HS-5 (cell line): ENCODE measurements around the gene RBM34.
"Not testable (repeated sequence)": the region's sequence is repeated elsewhere in the genome, so short reads cannot be mapped to it uniquely, and the experiment has no call there.

Source experiments
- DNase-seq: peaks from one replicate; pipeline ENCODE4 v3.0.0-alpha.2; 2012; ENCODE audit warnings: low read depth

Gene RBM34

DNA sequence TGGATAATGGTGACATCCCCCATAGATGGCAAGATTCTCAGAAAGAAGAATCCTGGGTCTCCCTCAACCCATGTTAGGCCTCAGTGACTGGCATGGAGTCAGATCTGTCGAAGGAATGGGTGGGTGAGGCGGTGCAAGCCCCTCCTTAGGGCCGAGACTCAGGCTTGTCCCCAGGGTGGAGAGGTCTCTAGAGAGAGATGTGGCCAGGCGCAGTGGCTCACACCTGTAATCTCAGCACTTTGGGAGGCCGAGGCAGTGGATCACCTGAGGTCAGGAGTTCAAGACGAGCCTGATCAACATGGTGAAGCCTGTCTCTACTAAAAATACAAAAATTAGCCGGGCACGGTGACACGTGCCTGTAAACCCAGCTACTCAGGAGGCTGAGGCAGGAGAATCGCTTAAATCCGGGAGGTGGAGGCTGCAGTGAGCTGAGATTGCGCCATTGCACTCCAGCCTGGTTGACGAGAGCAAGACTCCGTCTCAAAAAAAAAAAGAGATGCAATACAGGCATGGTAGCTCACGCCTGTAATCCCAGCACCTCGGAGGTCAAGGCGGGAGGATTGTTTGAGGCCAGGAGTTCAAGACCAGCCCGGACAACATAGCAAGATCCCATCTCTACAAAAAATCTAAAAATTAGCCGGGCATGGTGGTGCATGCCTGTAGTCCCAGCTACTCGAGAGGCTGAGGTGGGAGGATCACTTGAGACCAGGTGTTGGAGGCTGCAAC, 69.6 kb downstream of the RBM34 start:
- DNase-seq = not testable (repeated sequence)

- no peak for DNase-seq
Observed at GRCh38 chr1:235090406-235091069, 70.5 kb downstream of the RBM34 start.

GRCh38 chr1:235088907-235089306, 72.1 kb downstream of the RBM34 start:
- DNase-seq = no peak

GRCh38 chr1:235088430-235088829, 72.6 kb downstream of the RBM34 start:
- DNase-seq = no peak

DNA sequence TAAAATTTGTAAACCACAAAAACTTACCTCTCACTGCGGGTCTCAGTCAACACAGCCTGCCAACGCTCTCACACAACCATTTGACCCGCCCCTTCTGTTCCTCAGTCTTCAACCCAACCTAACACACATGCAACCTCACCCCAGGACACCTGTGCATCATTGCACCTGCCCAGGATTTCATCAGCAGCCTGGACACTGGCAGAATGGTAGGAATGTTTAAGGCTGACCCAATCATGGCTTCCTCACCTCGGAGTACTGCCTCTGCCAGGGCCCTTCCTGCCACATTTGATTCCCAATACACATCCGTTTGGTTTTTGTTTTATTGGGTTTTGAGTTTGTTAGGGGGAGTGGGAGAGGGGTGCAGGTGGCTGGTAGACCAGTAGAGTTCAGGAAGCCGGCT, 73.1 kb downstream of the RBM34 start:
- no peak for DNase-seq

DNA sequence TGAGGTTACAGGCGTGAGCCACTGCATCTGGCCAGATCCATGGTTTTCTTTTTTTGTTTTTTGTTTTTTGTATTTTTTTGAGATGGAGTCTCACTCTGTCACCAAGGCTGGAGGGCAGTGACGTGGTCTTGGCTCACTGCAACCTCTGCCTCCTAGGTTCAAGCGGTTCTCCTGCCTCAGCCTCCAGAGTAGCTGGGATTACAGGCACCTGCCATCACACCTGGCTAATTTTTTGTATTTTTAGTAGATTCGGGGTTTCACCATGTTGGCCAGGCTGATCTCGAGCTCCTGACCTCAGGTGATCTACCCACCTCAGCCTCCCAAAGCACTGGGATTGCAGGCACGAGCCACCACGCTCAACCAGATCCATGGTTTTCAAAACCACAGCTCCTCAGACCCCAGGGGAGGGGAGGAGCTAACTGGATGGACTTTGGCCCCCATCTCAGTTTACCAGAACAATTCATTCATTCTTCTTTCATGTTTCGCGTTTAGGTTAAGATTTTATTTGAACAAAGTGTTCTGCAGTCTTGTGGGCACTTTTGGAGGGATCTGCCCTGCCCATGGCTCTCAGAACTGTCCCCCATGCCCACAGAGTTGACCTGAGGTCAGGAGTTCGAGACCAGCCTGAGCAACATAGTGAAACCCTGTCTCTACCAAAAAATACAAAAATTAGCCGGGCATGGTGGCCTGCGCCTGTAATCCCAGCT, 75.5 kb downstream of the RBM34 start:
- DNase-seq = not testable (repeated sequence)
